ENCODE measurements around the gene ITIH4.

Gene ITIH4

GRCh38 chr3:52831500-52832301 is 1.2 kb upstream of the ITIH4 start:
- peak; percentile 33 for DNase-seq (ENCODE audit: low read depth)

- DNase-seq (ENCODE audit: low read depth), result no peak
Measured at GRCh38 chr3:52829906-52830463, 487 bp downstream of the ITIH4 start.

GRCh38 chr3:52829482-52829881 is 990 bp downstream of the ITIH4 start:
- DNase-seq (ENCODE audit: low read depth), result no peak

- DNase-seq (ENCODE audit: low read depth), result no peak
Measured at GRCh38 chr3:52827866-52828376, 2.6 kb downstream of the ITIH4 start.

- DNase-seq (ENCODE audit: low read depth), result no peak
Measured at GRCh38 chr3:52827441-52827840, 3.0 kb downstream of the ITIH4 start.

DNA sequence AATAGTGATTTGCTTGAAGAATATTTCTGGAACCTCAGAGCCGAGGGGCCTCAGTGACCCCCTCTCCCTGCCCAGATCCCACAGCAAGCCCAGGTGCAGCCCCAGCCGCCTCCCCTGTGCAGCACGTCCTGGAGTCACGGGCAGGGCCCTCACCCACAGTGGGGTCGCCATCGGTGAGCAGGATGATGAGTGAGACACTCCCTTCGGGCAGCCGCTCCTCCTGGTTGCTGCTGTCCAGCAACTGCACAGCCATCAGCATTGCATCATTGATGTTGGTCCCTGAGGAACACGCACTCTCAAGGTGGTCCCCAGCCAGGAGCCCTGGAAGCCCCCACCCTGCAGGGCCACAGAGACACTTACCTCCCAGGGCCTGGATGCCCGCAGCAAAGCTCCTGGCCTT is 6.4 kb downstream of the ITIH4 start:
- no peak for DNase-seq (ENCODE audit: low read depth)

DNA sequence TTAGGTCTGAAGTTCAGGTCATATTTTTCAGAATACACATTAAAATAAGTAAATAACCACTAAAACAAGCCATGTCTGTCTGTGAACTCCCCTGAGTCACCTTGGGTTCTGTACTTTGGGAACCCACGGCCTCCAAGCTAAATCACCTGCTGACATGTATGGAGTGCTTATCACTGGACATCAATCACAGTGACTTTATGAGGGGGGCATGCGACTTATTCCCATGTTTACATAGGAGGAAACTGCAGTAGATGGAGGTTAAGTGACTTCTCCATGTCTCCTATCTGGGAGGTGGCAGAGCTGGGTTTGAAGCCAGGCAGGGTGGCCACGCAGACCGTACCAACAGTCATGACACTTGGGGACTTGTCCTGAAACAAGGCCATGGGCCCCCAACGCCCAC is 8.1 kb downstream of the ITIH4 start:
- no peak for DNase-seq (ENCODE audit: low read depth)

GRCh38 chr3:52820736-52821135 is 9.7 kb downstream of the ITIH4 start:
- no peak for DNase-seq (ENCODE audit: low read depth)

DNA sequence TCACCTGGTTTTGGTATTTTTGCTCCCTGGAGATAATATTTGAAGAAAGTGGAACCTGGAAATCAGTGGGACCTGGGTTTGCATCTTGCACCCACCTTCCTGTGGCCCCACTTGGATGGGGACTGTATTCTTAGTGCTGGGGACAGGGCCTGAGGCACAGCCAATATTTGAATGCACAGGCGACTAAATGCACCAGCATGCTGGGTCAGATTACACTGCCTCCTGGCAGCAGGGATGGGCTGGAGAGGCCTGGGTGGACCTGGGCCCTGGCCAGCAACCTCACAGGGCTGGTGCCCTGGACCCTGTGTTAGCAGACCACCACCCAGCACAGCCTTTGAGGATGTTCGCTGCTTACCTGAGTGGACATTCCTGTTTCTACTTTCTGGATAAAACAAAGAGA is 10.5 kb downstream of the ITIH4 start:
- no peak for DNase-seq (ENCODE audit: low read depth)

- no peak for DNase-seq (ENCODE audit: low read depth)
Measured at GRCh38 chr3:52817860-52818259, 12.6 kb downstream of the ITIH4 start.

GRCh38 chr3:52817221-52817620 is 13.3 kb downstream of the ITIH4 start:
- DNase-seq (ENCODE audit: low read depth), result no peak

GRCh38 chr3:52816654-52817053 is 13.8 kb downstream of the ITIH4 start:
- no peak for DNase-seq (ENCODE audit: low read depth)

GRCh38 chr3:52816199-52816598 is 14.3 kb downstream of the ITIH4 start:
- no peak for DNase-seq (ENCODE audit: low read depth)

DNA sequence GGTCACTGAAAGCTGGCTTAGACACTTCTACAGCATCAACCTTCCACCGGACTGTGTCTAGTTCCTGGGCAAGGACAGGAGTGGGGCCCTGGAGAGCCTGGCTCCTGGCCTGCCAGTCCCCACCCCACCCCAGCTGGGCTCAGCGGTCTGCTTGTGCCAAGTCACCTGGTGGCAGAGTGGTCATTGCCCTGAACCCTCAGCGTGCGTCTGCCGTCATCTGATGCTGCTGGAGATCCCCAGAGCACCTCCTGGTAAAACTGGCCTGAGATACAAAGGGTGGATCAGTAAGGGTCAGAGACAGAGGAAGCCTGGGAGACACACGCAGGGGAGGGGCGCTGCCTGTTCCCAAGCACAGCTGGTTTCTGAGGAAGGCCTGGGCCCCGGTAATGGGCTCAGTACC is 16.7 kb downstream of the ITIH4 start:
- no peak for DNase-seq (ENCODE audit: low read depth)

GRCh38 chr3:52811452-52812011 is 18.9 kb downstream of the ITIH4 start:
- DNase-seq (ENCODE audit: low read depth), result no peak

DNA sequence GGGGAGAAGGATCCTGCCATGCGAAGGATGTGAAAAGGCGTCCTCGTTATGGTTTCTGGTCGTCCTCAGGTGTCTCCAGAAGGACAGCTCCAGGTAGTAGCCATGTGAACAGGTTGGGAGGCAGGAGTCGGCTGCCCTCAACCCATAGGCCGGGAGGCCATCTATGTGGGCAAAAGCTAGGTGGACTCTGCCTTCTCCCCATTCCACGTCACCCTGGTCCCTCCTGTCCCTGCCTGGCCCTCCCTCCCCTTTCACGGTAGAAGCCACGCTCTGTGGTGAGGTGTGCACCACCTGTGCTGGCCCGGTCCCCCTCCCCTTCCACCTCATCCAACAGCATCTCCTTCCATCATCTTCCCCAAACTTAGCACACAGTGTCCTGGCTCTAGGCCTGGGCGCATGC is 19.5 kb downstream of the ITIH4 start:
- no peak for DNase-seq (ENCODE audit: low read depth)

GRCh38 chr3:52809662-52810377 is 20.7 kb downstream of the ITIH4 start:
- DNase-seq (ENCODE audit: low read depth), result no peak

- no peak for DNase-seq (ENCODE audit: low read depth)
Measured at GRCh38 chr3:52809149-52809548, 21.3 kb downstream of the ITIH4 start.

- DNase-seq (ENCODE audit: low read depth), result no peak
Measured at GRCh38 chr3:52805270-52806039, 25.0 kb downstream of the ITIH4 start.

DNA sequence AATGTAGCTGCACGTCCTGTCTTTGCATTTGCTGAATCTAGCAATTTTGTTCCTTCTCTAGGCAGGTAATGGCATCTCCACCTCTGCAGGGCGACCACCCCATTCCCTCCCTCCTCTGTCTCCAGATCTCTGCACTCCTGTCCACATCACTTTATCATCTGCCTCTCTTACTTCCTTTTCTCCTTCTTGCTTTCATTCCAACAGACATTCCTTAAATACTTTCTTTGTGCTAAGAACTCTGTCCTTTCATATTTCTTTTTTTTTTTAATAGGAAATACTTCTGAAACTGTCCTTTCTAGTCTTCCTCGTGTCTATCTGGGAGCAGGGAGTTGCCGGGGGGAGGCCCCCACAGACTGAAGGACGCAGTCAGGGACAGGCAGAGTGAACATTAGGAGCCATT is 28.6 kb downstream of the ITIH4 start:
- DNase-seq (ENCODE audit: low read depth), result no peak

- DNase-seq (ENCODE audit: low read depth), result no peak
Measured at GRCh38 chr3:52800079-52800478, 30.4 kb downstream of the ITIH4 start.

GRCh38 chr3:52798978-52799476 is 31.4 kb downstream of the ITIH4 start:
- no peak for DNase-seq (ENCODE audit: low read depth)

Measured in fibroblast of the conjunctiva (primary cell).